ENCODE results near the gene LRRC32. TPM values are rescaled to one million over a fixed set of nuclear protein-coding genes. Genes with fewer than 3 reads are reported as not detected.

The LRRC32 gene
- total and polyA plus RNA-seq, 9 of the 15 experiments (the other 6 are each of a cell fraction or from before 2014, with no cell fraction given), result 0.10 to 0.50 (median 0.19) TPM; not detected in 5

GRCh38 chr11:76613901-76614300 is 56.6 kb downstream of the LRRC32 start (continued):
- TF ChIP-seq DPF2 (IDR thresholded peaks at IDR 0.05), result no peak
- no peak for TF ChIP-seq MAZ (CRISPR knock-in tag; conservative IDR thresholded peaks at IDR 0.05 in 1 of 2, IDR thresholded peaks at IDR 0.05 in 1 of 2)
- no peak for TF ChIP-seq TFAP4 (CRISPR knock-in tag; IDR thresholded peaks at IDR 0.05; ENCODE audit: borderline replicate concordance)
- TF ChIP-seq ZNF551 (CRISPR knock-in tag; IDR thresholded peaks at IDR 0.05), result no peak
- TF ChIP-seq MLLT1 (IDR thresholded peaks at IDR 0.05), result no peak
- TF ChIP-seq NR4A1 (CRISPR knock-in tag; IDR thresholded peaks at IDR 0.05), result no peak
- TF ChIP-seq NR4A1 (tag; IDR thresholded peaks at IDR 0.05), result no peak
- no peak for TF ChIP-seq ZNF639 (CRISPR knock-in tag; conservative IDR thresholded peaks at IDR 0.05 in 1 of 2, IDR thresholded peaks at IDR 0.05 in 1 of 2)
